Measurements from ENCODE around the gene LMTK3.
"Not testable (repeated sequence)": the region's sequence is repeated elsewhere in the genome, so short reads cannot be mapped to it uniquely, and the experiment has no call there.

Gene LMTK3

DNA sequence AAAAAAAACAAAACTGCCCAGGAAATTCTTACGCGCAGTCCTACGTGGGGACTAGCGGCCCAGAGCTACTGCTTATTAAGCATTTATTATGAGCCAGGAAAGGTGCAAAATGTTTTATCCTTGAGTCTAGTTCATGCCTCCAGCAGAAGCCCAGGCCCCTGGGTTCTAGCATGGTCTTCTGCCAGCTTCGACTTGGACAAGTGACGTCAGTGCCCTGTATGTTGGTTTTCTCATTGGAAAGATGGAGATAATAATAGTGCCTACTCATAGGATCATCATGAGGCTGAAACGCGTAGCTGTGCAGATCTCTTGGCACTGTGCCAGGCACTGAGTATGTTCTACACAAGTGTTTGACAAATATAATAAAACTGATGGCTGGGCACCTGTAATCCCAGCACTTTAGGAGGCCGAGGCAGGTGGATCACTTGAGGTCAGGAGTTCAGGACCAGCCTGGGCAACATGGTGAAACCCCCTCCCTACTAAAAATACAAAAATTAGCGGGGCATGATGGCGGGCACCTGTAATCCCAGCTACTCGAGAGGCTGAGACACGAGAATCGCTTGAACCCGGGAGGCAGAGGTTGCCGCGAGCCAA lies 28.0 kb upstream of the LMTK3 start:
- in situ Hi-C loops (cut with HindIII; ENCODE audit: low sequenced_read_pairs) = no loop called here

DNA sequence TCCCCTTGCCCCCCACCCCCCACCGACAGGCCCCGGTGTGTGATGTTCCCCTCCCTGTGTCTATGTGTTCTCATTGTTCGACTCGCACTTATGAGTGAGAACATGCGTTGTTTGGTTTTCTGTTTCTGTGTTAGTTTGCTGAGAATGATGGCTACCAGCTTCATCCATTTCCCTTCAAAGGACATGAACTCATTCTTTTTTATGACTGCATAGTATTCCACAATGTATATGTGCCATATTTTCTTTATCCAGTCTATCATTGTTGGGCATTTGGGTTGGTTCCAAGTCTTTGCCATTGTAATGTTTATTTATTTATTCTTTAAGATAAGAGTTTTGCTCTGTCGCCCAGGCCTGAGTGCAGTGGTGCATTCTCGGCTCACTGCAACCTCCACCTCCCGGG lies 26.4 kb upstream of the LMTK3 start:
- in situ Hi-C loops (cut with HindIII; ENCODE audit: low sequenced_read_pairs) = not testable (repeated sequence)

GRCh38 chr19:48537541-48537940 lies 25.9 kb upstream of the LMTK3 start:
- in situ Hi-C loops (cut with HindIII; ENCODE audit: low sequenced_read_pairs) = no loop called here

DNA sequence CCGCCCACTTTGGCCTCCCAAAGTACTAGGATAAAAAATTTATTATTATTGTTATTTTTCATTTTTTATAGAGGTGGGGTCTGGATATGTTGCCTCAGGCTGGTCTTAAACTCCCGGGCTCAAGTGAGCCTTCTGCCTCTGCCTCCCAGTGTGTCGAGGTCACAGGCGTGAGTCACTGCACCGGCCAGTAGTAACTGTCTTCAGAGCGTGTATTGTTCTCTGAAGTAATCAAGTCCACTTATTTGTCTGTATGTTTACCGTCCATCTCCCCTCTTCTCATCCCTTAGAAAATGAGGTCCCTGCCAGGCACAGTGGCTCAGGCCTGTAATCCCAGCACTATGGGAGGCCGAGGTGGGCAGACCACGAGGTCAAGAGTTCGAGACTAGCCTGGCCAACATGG lies 22.1 kb upstream of the LMTK3 start:
- in situ Hi-C loops (cut with HindIII; ENCODE audit: low sequenced_read_pairs) = no loop called here

GRCh38 chr19:48530770-48531169 lies 19.1 kb upstream of the LMTK3 start:
- in situ Hi-C loops (cut with HindIII; ENCODE audit: low sequenced_read_pairs) = no loop called here

- in situ Hi-C loops (cut with HindIII; ENCODE audit: low sequenced_read_pairs) = no loop called here
These were observed 18.6 kb upstream of the LMTK3 start for GRCh38 chr19:48530066-48530720.

DNA sequence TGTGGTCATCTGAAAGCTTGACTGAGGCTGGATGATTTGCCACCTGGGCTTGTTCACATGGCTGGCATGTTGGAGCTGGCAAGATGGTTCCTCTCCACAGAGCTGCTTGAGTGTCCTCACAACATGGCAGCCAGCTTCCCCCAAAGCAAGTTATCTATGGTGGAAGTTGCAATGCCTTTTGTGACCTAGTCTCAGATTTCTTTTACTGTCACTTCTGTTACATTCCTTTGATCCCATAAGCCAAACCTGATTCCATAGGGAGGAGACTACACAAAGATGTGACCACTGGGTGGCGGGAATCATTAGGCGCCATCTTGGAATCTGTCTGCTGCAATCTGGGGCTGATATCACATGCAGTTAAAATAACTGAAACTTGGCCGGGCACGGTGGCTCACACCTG lies 17.5 kb upstream of the LMTK3 start:
- in situ Hi-C loops (cut with HindIII; ENCODE audit: low sequenced_read_pairs) = no loop called here

- in situ Hi-C loops (cut with HindIII; ENCODE audit: low sequenced_read_pairs) = no loop called here
These were observed 13.1 kb upstream of the LMTK3 start for GRCh38 chr19:48524732-48525131.

DNA sequence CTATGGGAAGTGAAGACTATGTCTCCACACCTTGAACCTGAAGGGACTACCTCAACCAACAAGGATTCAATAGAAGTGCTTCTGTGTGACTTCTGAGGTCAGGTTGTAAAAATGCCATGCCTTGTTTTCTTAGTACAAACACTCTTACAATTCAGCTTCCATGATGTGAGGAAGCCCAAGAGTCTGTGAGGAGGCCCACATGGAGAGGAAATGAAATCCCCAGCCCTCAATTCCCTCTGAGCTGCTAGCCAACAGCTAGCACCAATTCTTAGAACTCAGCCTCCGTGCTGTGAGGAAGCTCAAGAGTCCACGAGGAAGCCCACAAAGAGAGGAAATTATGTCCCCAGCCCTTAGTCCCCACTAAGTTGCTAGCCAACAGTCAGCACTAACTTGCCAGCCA lies 12.6 kb upstream of the LMTK3 start:
- in situ Hi-C loops (cut with HindIII; ENCODE audit: low sequenced_read_pairs) = no loop called here

DNA sequence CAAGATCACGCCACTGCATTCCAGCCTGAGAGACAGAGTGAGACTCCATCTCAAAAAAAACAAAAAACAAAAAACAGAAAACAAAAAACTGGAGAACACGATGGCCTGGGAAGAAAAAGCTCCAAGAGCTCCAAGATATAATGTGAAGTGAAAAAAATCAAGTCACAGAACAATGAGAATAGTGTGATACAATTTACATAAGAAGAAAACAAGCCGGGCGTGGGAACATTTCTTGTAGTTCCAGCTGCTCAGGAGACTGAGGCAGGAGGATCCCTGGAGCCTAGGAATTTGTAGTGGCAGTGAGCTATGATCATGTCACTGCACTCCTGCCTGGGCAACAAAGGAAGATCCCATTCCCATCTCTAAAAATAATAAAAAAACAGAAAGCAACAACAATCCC lies 8.5 kb upstream of the LMTK3 start:
- in situ Hi-C loops (cut with HindIII; ENCODE audit: low sequenced_read_pairs) = no loop called here

DNA sequence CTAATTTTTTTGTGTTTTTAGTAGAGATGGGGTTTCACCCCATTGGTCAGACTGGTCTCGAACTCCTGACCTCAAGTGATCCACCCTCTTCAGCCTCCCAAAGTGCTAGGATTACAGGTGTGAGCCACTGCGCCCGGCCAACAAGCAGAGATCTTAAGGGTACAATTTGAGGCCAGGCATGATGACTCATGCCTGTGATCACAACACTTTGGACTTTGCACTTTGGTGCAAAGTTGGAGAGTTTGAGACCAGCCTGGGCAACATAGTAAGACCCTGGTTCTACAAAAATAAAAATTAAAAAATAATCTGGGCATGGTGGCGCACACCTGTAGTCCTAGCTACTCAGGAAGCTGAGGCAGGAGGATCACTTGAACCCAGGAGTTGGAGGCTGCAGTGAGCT lies 7.8 kb upstream of the LMTK3 start:
- in situ Hi-C loops (cut with HindIII; ENCODE audit: low sequenced_read_pairs) = not testable (repeated sequence)

DNA sequence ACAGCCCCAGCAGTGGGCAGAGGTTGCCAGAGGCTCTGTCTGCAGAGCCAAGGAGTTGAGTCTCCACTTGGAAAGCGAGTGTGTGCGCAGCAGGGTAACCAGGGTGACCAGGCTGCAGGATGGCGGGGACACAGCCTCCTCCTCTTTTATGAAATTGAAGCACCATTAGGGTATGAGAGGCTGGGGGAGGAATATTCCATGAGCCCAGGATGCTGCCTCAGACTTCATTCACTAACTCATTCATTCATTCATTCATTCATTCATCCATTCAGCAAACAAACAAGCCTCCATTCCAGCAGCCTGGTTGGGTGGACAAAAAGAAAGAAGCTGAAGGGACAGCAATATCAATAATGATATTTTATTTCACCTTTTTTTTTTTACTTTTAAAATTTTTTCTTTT lies 6.6 kb upstream of the LMTK3 start:
- in situ Hi-C loops (cut with HindIII; ENCODE audit: low sequenced_read_pairs) = no loop called here

- in situ Hi-C loops (cut with HindIII; ENCODE audit: low sequenced_read_pairs) = no loop called here
These were observed 4.9 kb upstream of the LMTK3 start for GRCh38 chr19:48516536-48516935.

GRCh38 chr19:48514123-48514458 lies 2.5 kb upstream of the LMTK3 start:
- in situ Hi-C loops (cut with HindIII; ENCODE audit: low sequenced_read_pairs) = no loop called here

DNA sequence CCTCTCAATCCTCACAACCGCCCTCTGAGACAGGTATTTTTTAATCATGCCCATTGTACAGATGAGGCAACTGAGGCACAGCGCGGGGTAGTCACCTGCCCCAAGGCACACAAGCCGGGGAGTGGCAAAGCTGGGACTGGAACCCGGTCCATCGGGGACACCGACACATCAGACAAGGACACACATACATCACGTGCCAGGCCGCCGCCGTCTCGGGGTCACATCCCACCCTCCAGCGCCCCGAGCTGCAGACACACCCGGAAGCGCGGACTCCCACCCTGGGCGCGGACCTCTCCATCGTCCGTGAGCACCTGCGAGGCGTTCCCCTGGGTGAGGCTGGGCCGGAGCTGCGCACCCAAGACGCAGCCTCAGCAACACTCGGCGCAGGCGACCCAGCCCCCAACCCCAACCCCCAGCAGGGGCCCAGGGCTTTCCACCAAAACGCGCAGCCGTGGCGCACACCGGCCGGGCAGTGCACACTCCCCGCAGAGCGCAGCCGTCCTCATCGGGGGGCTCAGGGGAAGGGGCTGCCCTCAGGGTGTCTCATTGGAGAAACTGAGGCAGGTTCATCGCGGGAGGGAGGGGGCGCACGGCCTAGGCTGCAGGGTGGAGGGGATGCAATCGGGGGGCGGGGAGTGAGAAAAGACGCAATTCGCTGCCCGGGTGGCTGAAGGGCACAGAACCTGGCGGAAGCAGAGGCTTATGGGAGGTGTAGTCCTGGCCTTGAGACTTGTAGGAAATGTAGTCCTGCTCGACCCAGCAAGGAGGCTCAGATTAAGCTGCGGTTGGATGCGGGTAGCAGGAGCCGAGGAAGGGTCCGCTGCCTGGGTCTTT lies 1.9 kb upstream of the LMTK3 start:
- in situ Hi-C loops (cut with HindIII; ENCODE audit: low sequenced_read_pairs) = no loop called here

DNA sequence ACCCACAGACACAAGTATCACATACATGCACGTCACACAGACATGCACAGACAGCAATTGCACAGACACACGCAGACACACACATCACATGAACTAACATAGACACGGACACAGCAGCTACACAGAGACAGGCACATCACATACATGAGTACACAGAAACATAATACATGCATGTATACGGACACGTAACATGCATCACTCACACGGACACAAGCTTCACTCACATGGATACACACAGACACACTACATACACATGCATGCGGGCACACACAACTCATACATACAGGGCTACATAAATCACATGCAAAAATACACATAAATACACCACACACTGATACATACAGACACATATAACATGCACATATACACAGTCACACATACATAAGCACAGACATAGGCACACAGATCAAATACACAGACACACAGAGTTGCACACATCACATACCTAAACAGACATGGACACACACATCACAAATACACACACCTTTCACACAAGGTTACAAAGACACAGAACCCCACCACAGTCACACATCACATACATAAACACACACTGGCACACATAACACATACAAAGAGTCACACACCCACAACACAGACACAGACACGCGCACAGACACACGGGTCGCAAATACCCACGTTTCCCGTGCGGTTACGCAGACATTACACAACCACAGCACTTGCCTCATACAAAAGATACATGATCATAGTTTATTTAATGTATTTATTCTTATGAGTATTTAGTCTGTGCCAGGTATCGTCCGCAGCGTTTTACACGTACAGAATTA lies 1.1 kb upstream of the LMTK3 start:
- in situ Hi-C loops (cut with HindIII; ENCODE audit: low sequenced_read_pairs) = no loop called here

DNA sequence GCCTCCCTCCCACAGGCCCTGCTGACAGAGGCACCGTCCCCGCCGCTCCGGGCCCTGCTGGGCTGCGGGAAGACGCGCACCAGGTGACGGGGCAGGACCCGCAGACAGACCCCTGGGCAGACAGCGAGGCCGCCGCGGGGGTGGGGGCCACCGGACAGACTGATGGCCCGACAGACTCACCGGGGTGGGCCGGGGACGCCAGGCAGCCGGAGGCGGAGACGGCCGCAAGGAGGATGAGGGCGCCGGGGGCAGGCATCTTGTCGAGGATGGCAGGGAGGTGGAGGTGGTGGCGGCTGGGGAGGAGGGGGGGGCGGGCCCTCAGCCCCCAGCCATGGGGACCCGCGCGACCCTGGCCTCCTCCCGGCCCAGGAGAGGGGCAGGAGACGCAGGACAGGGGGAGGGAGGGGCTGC lies 309 bp downstream of the LMTK3 start:
- in situ Hi-C loops (cut with HindIII; ENCODE audit: low sequenced_read_pairs) = no loop called here

DNA sequence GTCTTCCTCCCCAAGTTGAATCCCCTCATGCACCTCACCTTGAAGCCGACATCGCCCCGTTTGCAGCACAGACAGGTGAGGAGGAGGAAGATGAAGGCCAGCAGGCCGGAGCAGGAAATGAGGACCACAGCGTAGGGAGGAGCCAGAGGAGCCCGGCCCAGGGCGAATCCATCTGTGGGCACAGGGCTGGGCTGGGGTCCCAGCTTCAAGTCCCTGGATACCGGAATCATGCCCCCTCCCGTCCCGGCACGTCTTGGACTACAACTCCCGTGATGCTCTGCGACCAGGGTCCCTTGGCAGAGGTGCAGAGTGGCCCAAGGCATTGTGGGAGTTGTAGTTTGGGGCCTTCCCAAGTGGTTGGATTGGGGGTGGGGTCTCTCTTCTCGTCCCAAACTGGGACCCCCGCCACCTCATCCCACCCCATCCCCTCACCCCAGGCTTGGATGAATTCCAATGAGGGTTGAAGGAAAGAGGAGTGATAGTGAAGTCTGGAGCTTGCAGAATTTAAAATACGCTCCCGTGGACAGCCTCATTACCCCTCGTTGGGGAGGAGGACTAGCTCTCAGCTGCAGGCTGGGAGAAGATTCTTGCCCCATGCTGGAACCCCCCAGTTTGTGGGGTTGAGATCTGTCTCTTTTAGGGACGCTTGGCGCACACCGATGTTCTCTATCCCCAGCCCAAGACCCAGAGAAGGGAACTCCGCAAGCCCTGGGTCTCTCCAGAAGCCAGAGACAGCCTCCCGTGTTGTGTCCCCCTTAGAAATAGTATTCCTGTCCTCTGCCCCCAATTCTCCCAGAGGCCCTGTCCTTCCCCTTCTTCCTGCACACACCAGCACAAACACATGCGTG lies 990 bp downstream of the LMTK3 start:
- in situ Hi-C loops (cut with HindIII; ENCODE audit: low sequenced_read_pairs) = no loop called here

GRCh38 chr19:48509467-48510194 lies 2.0 kb downstream of the LMTK3 start:
- in situ Hi-C loops (cut with HindIII; ENCODE audit: low sequenced_read_pairs) = no loop called here
